ENCODE measurements around the gene VEGFC. TPM values are rescaled to one million over a fixed set of nuclear protein-coding genes. Genes with fewer than 3 reads are reported as not detected.

Gene VEGFC
- total and polyA plus RNA-seq, 2 donors (not counting 1 experiment from before 2014, with no cell fraction given), result not detected

- no peak for DNase-seq
- Histone ChIP-seq H3K9ac (ENCODE audit: low read length) (no peak overlapping the region), H2AFZ (ENCODE audit: insufficient read depth, low read depth, low read length, poor library complexity, severe bottlenecking) (no peak overlapping the region), H3K4me2 (replicated peaks; ENCODE audit: low read depth, low read length, poor library complexity, severe bottlenecking) (no peak overlapping the region), H3K4me1 (ENCODE audit: control insufficient read depth in 2 of 2, insufficient read depth in 2 of 2, low read length in 2 of 2) (no peaks in the 10 kb centered on the region), H3K9me3 (ENCODE audit: control extremely low read depth in 1 of 3, control insufficient read depth in 2 of 3, insufficient read depth in 1 of 3, low read length in 2 of 3) (no peaks in the 10 kb centered on the region), H4K20me1 (ENCODE audit: control insufficient read depth, insufficient read depth, low read length, poor library complexity, severe bottlenecking) (no peaks in the 10 kb centered on the region), H3K27ac (ENCODE audit: low read length in 2 of 2) (no peak overlapping the region), H3K79me2 (ENCODE audit: control insufficient read depth, insufficient read depth, low read length) (no peaks in the 10 kb centered on the region), H3K27me3 (replicated peaks in 1 of 4; ENCODE audit: control extremely low read depth in 1 of 4, control insufficient read depth in 3 of 4, insufficient read depth in 4 of 4, low read length in 3 of 4) (no peaks in the 10 kb centered on the region), H3K36me3 (replicated peaks in 1 of 2; ENCODE audit: control extremely low read depth in 1 of 2, control insufficient read depth in 1 of 2, extremely low read depth in 1 of 2, insufficient read depth in 2 of 2, low read length in 1 of 2) (no peaks in the 10 kb centered on the region), H3K4me3 (ENCODE audit: control extremely low read depth in 1 of 5, extremely low read depth in 1 of 5, insufficient read depth in 1 of 5, low read depth in 2 of 5, low read length in 4 of 5) (no peak overlapping the region)
- Mint-ChIP-seq H3K4me3 (no peak overlapping the region), H3K27ac (no peak overlapping the region), H3K27me3 (no peaks in the 10 kb centered on the region), H3K4me1 (no peaks in the 10 kb centered on the region), H3K9me3 (ENCODE audit: insufficient read depth) (no peaks in the 10 kb centered on the region)
- WGBS (ENCODE audit: insufficient coverage), result no CpG with 5 or more reads among the region's 4 CpGs
- ChIA-PET POLR2A (no interaction called here), CTCF (no interaction called here)
- intact Hi-C loops (cut with micrococcal nuclease), result no loop called here
- ATAC-seq (ENCODE audit: low read depth), result no peak
- TF ChIP-seq EZH2 (IDR thresholded peaks at IDR 0.05; ENCODE audit: borderline replicate concordance, insufficient read depth, low read depth, low read length, poor library complexity, severe bottlenecking), result no peak
- TF ChIP-seq, protein P1, sequence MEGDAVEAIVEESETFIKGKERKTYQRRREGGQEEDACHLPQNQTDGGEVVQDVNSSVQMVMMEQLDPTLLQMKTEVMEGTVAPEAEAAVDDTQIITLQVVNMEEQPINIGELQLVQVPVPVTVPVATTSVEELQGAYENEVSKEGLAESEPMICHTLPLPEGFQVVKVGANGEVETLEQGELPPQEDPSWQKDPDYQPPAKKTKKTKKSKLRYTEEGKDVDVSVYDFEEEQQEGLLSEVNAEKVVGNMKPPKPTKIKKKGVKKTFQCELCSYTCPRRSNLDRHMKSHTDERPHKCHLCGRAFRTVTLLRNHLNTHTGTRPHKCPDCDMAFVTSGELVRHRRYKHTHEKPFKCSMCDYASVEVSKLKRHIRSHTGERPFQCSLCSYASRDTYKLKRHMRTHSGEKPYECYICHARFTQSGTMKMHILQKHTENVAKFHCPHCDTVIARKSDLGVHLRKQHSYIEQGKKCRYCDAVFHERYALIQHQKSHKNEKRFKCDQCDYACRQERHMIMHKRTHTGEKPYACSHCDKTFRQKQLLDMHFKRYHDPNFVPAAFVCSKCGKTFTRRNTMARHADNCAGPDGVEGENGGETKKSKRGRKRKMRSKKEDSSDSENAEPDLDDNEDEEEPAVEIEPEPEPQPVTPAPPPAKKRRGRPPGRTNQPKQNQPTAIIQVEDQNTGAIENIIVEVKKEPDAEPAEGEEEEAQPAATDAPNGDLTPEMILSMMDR (IDR thresholded peaks at IDR 0.05), result no peak
Measured at GRCh38 chr4:176664964-176665363, 127.8 kb downstream of the VEGFC start.

GRCh38 chr4:176660561-176660960 is 132.2 kb downstream of the VEGFC start:
- H3K27ac Mint-ChIP-seq, result no peak overlapping the region
- peaks cover 2% of the 10 kb centered on the region for H3K9me3 Mint-ChIP-seq (ENCODE audit: insufficient read depth)
- Histone ChIP-seq H3K4me3 (ENCODE audit: control extremely low read depth in 1 of 5, extremely low read depth in 1 of 5, insufficient read depth in 1 of 5, low read depth in 2 of 5, low read length in 4 of 5) (no peak overlapping the region), H3K4me1 (ENCODE audit: control insufficient read depth in 2 of 2, insufficient read depth in 2 of 2, low read length in 2 of 2) (no peaks in the 10 kb centered on the region), H3K9me3 (ENCODE audit: control extremely low read depth in 1 of 3, control insufficient read depth in 2 of 3, insufficient read depth in 1 of 3, low read length in 2 of 3) (no peaks in the 10 kb centered on the region), H2AFZ (ENCODE audit: insufficient read depth, low read depth, low read length, poor library complexity, severe bottlenecking) (no peak overlapping the region), H3K79me2 (ENCODE audit: control insufficient read depth, insufficient read depth, low read length) (no peaks in the 10 kb centered on the region), H3K27ac (ENCODE audit: low read length in 2 of 2) (no peak overlapping the region), H3K27me3 (replicated peaks in 1 of 4; ENCODE audit: control extremely low read depth in 1 of 4, control insufficient read depth in 3 of 4, insufficient read depth in 4 of 4, low read length in 3 of 4) (no peaks in the 10 kb centered on the region), H3K9ac (ENCODE audit: low read length) (no peak overlapping the region), H4K20me1 (ENCODE audit: control insufficient read depth, insufficient read depth, low read length, poor library complexity, severe bottlenecking) (no peaks in the 10 kb centered on the region), H3K4me2 (replicated peaks; ENCODE audit: low read depth, low read length, poor library complexity, severe bottlenecking) (no peak overlapping the region), H3K36me3 (replicated peaks in 1 of 2; ENCODE audit: control extremely low read depth in 1 of 2, control insufficient read depth in 1 of 2, extremely low read depth in 1 of 2, insufficient read depth in 2 of 2, low read length in 1 of 2) (no peaks in the 10 kb centered on the region)
- DNase-seq (no peak), ATAC-seq (ENCODE audit: low read depth) (no peak)
- H3K27me3 Mint-ChIP-seq, result no peaks in the 10 kb centered on the region
- TF ChIP-seq, protein P1 (IDR thresholded peaks at IDR 0.05), result no peak
- TF ChIP-seq EZH2 (IDR thresholded peaks at IDR 0.05; ENCODE audit: borderline replicate concordance, insufficient read depth, low read depth, low read length, poor library complexity, severe bottlenecking), result no peak
- intact Hi-C loops (cut with micrococcal nuclease), result no loop called here
- 75% methylated on average over 5 of the region's 5 CpGs for WGBS (ENCODE audit: insufficient coverage)
- no peak overlapping the region for H3K4me3 Mint-ChIP-seq
- H3K4me1 Mint-ChIP-seq, result no peaks in the 10 kb centered on the region
- POLR2A ChIA-PET, result no interaction called here
- CTCF ChIA-PET, result no interaction called here

Data from B cell (primary cell).